Stimulated activated CD8-positive, alpha-beta memory T cell treated with anti-CD3 and anti-CD28 coated beads, Interleukin-7, amount 100 ng/mL, for 1 hour (primary cell): ENCODE data around the gene FOXE3.

ENCODE experiments used
- DNase-seq, 2 donors: peaks; one replicate each; pipeline ENCODE4 v3.0.0-alpha.2; 2020; ENCODE audit warnings: low read depth in 2 of 2

Gene FOXE3

GRCh38 chr1:47415728-47416318 lies at the start of gene FOXE3:
FOXE3 (plus strand) TSS chr1:47416285; CDS start chr1:47416316, 31 bp downstream.
- no peak for DNase-seq

- no peak for DNase-seq
Measured at GRCh38 chr1:47367651-47368050, 48.4 kb upstream of the FOXE3 start.

- DNase-seq = no peak
Measured at GRCh38 chr1:47371016-47371517, 45.0 kb upstream of the FOXE3 start.

- no peak for DNase-seq
Measured at GRCh38 chr1:47374501-47374900, 41.6 kb upstream of the FOXE3 start.

DNA sequence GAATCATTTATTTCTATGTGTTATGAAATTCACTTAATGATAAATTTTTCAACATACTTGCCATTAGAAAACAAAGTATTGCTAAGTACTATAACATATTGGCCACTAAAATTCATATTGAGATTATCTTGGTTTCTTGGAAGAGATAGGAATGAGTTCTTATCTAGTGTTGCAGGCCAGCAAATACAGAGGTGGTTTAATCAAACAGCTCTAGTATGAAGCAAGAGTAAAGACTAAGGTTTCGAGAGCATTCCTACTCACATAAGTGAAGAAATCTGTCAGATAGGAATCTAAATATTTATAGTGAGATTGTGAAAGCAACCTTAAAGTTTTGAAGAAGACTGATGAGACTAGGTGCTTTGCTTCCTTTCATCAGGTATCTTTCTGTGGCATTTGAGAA lies 37.9 kb upstream of the FOXE3 start:
- no peak for DNase-seq

DNA sequence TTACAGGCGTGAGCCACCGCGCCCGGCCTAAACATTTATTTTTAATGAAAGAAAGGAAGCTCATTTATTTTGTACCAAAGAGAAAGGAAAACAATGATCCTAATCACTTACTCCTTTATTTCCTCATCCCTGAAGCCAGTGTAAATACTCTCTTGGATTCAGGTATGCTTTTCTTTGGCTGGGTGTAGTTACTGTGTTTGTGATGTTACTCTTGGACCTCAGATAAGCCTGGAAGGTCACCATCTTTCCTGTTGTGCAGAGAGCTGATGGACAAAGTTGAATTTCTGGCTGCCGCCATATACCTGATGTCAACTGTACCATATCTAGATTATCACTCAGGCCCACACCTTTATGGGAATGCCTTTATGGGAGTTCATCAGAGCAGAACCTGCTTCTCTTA lies 35.4 kb upstream of the FOXE3 start:
- no peak for DNase-seq

DNA sequence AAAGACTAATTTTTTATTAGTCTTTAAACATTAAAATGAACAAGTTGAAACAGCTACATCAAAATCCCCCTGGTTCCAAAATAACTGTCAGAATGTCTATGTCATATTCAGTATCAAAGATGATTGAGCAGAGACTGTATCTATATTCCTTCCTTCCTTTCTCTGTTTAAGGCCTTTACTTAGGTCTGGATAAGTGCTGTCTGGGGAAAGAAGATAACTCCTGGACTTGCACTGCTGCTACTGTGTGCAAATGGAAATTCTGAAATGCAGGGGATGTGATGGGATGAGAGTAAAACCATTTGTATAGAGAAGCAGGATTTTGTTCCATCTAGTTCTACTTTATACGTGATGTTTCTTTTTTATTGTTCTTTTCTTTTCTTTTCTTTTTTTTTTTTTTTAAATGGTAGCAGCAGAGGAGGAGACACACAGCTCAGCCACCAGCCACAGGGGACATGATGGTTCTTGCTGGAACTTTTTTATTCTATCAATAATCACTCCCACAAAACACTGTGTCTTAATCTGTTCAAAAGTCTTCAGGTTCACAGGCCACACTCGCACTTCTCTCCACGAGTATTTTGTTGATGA lies 33.6 kb upstream of the FOXE3 start:
- no peak for DNase-seq

DNA sequence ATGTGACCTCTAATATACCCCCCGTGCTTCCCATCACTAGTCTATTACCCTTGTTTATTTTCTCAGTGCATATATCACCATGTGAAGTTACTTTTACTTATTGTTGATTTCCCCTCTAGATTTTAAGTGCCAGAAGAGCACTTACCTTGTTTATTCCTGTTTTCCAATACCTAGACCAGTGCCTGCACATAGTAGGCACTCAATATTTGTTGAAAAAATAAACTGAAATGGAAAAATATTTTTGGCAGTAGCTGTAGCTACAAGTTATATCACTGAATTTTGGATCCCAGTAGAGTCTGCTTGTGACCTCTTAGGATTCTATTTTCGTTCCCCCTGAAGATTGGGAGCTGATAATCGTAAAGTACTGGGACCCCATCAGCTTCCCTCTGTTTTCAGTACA lies 32.0 kb upstream of the FOXE3 start:
- no peak for DNase-seq

DNA sequence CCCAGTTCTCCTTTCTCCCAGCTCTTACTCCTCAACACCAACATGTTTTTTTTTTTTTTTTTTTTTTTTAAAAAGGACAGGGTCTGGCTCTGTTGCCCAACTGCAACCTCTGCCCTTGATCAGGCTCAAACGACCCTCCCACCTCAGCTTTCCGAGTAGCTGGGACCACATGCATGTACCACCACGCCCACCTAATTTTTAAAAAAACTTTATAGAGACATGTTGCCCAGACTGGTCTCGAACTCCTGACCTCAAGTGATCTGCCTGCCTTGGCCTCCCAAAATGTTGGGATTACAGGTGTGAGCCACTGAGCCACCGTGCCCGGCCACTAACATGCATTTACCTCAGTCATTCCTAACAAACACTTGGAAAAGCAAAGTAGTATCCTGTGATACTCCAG lies 31.1 kb upstream of the FOXE3 start:
- DNase-seq = no peak

DNA sequence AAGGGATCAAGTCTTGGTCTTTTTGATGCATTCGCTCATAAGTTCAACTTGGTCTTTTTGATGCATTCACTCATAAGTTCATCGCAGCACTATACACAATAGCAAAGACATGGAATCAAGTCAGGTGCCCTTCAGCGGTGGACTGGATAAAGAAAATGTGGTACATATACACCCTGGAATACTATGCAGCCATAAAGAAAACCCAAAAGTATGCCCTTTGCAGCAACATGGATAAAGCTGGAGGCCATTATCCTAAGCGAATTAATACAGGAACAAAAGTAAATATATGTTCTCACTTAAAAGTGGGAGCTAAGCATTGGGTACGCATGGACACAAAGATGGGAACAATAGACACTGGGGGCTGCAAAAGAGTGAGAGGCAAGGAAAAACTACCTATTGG lies 29.8 kb upstream of the FOXE3 start:
- DNase-seq = no peak

DNA sequence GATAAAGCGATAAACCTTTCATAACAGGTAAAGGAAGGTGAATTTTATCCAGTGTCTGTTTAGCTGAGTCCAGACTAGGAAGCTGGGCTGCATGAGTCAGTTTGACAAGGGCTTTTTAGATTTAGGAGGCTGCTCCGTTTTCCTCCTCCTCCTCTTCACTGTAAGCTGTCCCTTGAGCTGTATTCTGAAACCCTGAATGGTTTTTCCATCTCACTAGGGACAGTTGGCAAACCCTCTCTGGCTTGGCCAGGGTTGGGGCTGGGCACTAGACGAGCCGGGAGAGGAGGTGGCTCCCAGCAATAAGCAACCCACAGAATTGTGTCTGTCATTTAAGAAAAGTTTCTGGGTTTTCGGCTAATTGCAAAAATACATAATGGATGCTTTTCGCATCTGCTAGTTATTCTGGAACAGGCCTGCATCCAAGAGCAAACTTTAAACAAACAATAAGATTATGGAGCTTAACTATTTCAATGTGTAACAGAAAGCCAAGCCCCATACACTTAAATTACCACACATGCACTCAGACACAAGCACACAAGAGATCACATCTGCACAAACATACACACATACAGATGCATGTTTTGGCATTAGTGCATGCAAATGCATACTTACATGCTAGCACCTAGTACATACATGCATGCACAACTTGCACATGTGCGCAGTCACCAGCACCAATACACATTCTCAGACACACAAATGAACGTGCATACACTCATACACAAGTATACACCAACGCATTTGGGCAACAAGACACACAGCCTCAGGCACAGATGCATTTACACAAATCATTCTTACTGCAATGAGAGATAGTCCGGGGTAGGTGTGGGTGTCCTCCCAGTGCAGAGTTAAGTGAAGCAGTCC lies 27.8 kb upstream of the FOXE3 start:
- DNase-seq = no peak

DNA sequence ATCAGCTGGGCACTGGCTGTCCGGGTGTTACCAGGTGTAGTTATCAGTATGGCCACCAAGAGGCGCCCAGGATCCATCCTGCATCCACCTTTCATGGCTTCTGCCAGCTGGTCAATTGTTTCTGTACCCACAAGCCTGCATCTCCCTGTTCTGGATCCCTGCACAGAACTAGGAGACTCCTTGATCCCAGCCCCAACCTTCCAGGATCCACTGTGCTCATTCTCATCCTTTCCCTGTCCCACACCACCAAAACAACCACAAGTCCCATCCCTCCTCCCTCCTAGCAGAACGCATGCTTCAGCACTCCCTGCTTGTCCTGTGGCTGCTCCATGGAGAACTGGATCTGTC lies 27.2 kb upstream of the FOXE3 start:
- peak in 1 of 2 donors; percentile 5 for DNase-seq

DNA sequence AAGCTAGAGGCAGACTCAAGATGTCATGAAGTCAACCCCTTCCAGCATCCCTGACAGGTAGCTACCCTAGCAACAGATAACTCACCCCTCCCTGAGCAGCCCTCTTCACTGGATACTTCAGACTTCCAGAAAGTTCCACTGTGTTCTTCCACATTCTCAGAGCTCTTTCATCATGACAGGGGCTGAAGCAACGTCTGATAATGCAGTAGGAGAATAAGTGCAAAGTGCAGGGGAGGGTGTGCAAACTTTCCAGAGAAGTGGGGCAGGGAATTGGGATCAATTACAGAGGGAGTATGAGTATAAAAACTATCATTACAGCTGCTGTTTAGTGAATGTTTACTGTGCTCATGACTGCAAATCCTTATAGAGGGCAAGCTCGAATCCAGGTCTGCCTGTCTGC lies 26.4 kb upstream of the FOXE3 start:
- DNase-seq = no peak

DNA sequence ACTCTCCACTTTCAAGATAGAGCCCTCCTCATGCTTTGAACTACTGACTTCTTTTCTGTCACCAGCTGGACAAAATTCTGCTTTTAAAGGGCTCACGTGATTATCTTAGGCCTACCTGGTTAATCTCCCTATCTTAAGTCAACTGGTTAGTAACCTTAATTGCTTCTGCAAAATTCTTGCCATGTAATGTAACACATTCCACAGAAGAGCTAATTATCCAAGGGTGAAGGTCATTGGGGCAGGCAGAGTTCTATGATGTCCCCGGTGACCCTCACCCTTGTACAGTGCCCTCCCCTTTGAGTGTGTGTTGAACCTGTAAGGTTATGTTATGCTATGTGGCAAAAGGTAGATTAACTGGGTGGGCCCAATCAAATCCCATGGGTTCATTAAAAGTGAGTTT lies 25.2 kb upstream of the FOXE3 start:
- no peak for DNase-seq

DNA sequence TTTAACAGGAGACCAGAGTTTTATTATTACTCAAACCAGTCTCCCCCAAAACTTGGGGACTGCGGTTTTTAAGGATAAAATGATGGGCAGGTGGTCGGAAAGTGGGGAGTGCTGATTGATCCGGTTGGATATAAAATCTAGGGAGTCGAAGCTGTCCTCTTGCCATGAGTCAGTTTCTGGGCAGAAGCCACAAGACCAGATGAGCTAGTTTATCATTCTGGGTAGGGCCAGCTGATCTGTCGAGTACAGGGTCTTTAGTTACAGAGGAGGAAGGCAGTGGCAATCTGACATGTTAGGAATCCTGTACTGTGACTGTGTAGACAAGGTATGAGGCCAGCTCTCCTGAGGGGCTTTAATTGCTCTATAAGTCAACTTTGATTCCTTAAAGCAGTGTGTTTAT lies 22.9 kb upstream of the FOXE3 start:
- DNase-seq = no peak

GRCh38 chr1:47395433-47395832 lies 20.7 kb upstream of the FOXE3 start:
- DNase-seq = no peak

DNA sequence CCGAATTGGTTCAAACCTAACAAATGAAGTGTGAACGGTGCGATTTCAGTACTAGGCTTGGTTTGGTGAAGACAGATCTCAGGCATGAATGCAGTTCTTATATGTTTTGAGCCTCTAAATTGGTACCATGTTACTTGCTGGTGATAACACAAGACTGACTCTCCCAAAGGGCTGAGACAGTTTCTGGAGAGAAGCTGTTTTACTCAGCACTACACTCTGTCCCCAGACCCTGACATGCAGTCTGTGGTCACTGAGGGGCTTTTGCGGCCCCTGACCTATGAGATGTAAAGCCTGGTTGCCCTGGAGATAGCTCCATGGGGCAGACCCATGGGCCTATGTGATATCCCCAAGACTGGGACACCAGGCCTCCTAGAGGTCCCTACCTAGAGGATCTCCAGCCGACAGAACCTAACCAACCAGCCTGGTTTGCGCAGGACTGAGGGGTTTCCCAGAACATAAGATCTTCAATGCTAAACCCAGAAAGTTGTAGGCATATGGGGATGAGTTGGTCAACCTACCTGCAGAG lies 19.4 kb upstream of the FOXE3 start:
- DNase-seq = no peak

DNA sequence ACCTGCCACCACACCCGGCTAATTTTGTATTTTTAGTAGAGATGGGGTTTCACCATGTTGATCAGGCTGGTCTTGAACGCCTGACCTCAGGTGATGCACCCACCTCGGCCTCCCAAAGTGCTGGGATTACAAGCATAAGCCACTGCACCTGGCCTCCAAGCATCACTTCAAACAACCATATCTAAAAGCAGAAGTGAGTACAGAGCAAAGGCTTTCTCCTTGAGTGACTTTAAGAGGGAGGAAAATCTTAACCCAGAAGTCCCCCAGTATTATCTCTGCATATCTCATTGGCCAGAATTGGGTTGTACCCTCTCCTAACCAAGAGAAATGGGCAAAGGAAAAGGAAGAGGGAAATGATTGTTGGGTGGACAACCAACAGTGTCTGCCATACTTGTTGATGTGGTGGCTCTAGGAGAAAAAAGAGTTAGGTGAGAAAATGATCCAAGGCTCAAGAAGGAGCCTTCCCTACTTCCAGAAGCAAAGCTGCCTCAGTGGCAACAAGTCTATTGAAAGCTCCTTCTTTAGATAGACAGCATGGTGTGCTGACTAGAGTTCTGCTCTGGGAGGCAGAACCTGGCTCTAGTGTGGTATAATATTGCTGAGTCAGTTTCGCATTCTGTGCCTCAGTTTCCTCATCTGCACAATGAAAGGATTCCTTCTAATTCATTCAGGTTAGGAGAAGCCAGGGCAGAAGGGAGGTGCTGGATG lies 16.8 kb upstream of the FOXE3 start:
- DNase-seq = no peak

DNA sequence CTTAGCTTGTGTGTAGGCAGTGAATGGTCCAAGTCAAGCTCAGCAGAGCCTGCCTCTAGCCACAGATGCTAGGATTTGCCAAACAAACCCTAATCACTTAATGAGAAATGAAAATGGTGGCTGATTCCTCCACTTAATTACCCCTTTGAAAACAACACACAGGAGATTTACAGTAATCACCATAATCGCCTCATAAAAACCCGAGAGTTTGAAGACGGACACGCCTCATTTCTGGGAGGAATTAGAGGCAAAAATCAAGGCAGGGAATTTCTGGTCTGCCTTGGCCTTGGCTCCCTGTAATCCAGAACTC lies 16.3 kb upstream of the FOXE3 start:
- DNase-seq = no peak

GRCh38 chr1:47401761-47402160 lies 14.3 kb upstream of the FOXE3 start:
- DNase-seq = no peak

DNA sequence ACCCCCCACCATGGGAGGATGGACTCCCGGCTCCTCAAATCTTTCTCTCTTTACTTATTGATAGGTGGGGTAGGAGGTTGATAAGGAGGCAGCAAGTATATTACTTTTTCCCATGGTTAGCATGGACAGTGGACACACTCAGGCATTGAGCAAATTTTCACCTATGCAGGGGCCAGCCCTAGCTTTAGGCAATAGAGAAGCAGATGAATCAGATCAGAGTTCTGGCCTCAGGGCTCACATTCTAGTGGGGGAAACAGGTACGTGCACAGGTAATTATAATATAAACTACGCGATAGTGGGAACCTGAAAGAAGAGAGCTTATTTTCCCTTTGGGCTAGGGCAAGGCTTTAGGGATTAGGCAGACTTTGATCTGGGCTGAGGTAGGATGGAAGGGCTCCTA lies 13.5 kb upstream of the FOXE3 start:
- no peak for DNase-seq

DNA sequence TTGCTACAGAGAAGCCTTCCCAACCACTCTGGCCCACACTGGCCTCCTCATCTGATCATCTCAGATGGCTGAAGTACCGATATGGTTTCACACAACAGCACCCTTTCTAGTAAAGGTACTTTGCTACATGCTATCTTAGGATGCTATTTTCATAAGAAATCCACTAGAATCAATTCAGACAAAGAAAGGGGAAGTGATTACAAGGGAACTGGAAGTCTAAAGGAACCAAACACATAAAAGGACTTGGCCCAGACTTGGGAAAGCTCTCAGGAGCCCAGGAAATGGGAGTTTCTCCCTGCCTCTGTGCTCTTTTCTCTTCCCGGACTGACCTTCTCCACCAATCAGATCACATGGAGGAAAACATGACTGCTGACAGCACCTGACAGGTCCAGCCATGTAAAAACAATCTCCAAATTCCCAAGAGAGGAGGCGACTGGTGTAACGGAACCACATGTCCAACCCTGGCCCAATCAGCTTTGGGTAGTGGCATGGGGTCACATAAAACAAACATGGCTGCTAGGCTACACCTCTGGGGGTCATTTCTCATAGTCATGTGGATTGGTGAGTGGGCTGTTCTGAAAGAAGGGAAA lies 12.7 kb upstream of the FOXE3 start:
- DNase-seq = no peak
